ENCODE results near the gene NR1D1.

NR1D1 gene

DNA sequence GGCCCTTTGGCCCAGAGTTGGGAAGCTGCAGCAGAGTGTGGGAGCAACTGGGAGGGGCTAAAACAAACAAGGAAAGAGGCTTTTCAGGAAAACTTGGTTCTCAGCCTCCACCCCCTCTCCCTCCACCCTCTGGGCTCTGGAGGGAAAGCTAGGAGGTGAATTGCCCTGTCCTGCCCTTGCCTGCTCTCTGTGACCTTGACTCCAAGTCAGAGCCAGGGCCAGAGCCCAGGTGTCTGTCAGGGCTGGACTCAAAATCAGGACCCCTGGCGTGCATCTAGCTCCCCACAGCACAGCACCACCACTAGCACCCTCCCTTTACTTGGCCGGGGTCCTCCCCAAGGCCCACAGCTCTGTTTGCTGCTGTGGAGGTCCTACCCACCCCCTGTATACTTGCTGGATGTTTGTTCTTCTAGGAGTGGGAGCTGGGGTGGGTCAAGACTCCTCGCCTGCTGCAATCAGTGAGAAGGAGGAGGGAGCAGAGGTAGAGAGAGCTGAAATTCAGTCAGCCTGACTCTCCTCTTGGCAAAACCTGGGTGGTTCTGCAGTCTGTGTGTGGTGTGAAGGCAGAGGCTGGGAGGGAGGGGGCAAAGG lies 2.8 kb upstream of the NR1D1 start:
- Histone ChIP-seq H3K36me3 (ENCODE audit: insufficient read depth) (no peaks in the 10 kb centered on the region), H3K4me1 (ENCODE audit: low read depth, poor library complexity, severe bottlenecking) (peaks cover 58% of the 10 kb centered on the region), H3K27ac (peak overlapping the region; percentile 73), H3K9ac (peak overlapping the region; percentile 45; the same call in 1 of the 2 replicates), H3K79me2 (ENCODE audit: insufficient read depth, low read depth) (peaks cover under 1% of the 10 kb centered on the region; the same call in 1 of the 2 replicates), H3K4me3 (IDR thresholded peaks at IDR 0.05; ENCODE audit: insufficient read depth, low read depth, low read length) (no peak overlapping the region), H2AFZ (ENCODE audit: low read depth) (peak overlapping the region; percentile 72), H3K27me3 (ENCODE audit: insufficient read depth, low read depth) (no peaks in the 10 kb centered on the region), H4K20me1 (ENCODE audit: insufficient read depth) (no peaks in the 10 kb centered on the region), H3K4me2 (peak overlapping the region; percentile 73)
- TF ChIP-seq, protein P1, sequence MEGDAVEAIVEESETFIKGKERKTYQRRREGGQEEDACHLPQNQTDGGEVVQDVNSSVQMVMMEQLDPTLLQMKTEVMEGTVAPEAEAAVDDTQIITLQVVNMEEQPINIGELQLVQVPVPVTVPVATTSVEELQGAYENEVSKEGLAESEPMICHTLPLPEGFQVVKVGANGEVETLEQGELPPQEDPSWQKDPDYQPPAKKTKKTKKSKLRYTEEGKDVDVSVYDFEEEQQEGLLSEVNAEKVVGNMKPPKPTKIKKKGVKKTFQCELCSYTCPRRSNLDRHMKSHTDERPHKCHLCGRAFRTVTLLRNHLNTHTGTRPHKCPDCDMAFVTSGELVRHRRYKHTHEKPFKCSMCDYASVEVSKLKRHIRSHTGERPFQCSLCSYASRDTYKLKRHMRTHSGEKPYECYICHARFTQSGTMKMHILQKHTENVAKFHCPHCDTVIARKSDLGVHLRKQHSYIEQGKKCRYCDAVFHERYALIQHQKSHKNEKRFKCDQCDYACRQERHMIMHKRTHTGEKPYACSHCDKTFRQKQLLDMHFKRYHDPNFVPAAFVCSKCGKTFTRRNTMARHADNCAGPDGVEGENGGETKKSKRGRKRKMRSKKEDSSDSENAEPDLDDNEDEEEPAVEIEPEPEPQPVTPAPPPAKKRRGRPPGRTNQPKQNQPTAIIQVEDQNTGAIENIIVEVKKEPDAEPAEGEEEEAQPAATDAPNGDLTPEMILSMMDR (conservative IDR thresholded peaks at IDR 0.05; ENCODE audit: low read depth, low read length): no peak

GRCh38 chr17:40101367-40102210 lies 1.2 kb upstream of the NR1D1 start:
- Histone ChIP-seq H3K4me2 (peak overlapping the region; percentile 94), H4K20me1 (ENCODE audit: insufficient read depth) (no peaks in the 10 kb centered on the region), H3K27ac (no peak overlapping the region), H3K79me2 (ENCODE audit: insufficient read depth, low read depth) (peaks cover 5% of the 10 kb centered on the region; the same call in 1 of the 2 replicates), H3K36me3 (ENCODE audit: insufficient read depth) (no peaks in the 10 kb centered on the region), H3K4me1 (ENCODE audit: low read depth, poor library complexity, severe bottlenecking) (peaks cover 67% of the 10 kb centered on the region), H3K9ac (no peak overlapping the region; the same call in 1 of the 2 replicates), H2AFZ (ENCODE audit: low read depth) (peak overlapping the region; percentile 38), H3K4me3 (IDR thresholded peaks at IDR 0.05; ENCODE audit: insufficient read depth, low read depth, low read length) (no peak overlapping the region), H3K27me3 (ENCODE audit: insufficient read depth, low read depth) (no peaks in the 10 kb centered on the region)
- TF ChIP-seq, protein P1 (conservative IDR thresholded peaks at IDR 0.05; ENCODE audit: low read depth, low read length): no peak

GRCh38 chr17:40100669-40101366 lies 429 bp upstream of the NR1D1 start:
- H3K79me2 ChIP-seq (ENCODE audit: insufficient read depth, low read depth): peaks cover 5% of the 10 kb centered on the region; the same call in 1 of the 2 replicates
- H3K27me3 ChIP-seq (ENCODE audit: insufficient read depth, low read depth): no peaks in the 10 kb centered on the region
- H3K4me2 ChIP-seq: peak overlapping the region; percentile 94
- peak overlapping the region; percentile 38 for H2AFZ ChIP-seq (ENCODE audit: low read depth)
- H3K36me3 ChIP-seq (ENCODE audit: insufficient read depth): no peaks in the 10 kb centered on the region
- H3K9ac ChIP-seq: peak overlapping the region; percentile 64
- H4K20me1 ChIP-seq (ENCODE audit: insufficient read depth): no peaks in the 10 kb centered on the region
- TF ChIP-seq, protein P1 (conservative IDR thresholded peaks at IDR 0.05; ENCODE audit: low read depth, low read length): no peak
- peak overlapping the region; percentile 52 for H3K27ac ChIP-seq
- H3K4me3 ChIP-seq (IDR thresholded peaks at IDR 0.05; ENCODE audit: insufficient read depth, low read depth, low read length): no peak overlapping the region
- H3K4me1 ChIP-seq (ENCODE audit: low read depth, poor library complexity, severe bottlenecking): peaks cover 73% of the 10 kb centered on the region

GRCh38 chr17:40099619-40100418 lies 570 bp downstream of the NR1D1 start:
- H2AFZ ChIP-seq (ENCODE audit: low read depth): peak overlapping the region; percentile 38
- peak overlapping the region; percentile 52 for H3K27ac ChIP-seq

More at GRCh38 chr17:40099619-40100418, 570 bp downstream of the NR1D1 start:
- Histone ChIP-seq H4K20me1 (ENCODE audit: insufficient read depth) (no peaks in the 10 kb centered on the region), H3K4me2 (peak overlapping the region; percentile 94), H3K4me1 (ENCODE audit: low read depth, poor library complexity, severe bottlenecking) (peaks cover 67% of the 10 kb centered on the region), H3K27me3 (ENCODE audit: insufficient read depth, low read depth) (no peaks in the 10 kb centered on the region), H3K4me3 (IDR thresholded peaks at IDR 0.05; ENCODE audit: insufficient read depth, low read depth, low read length) (peak overlapping the region; percentile 58), H3K36me3 (ENCODE audit: insufficient read depth) (no peaks in the 10 kb centered on the region), H3K9ac (peak overlapping the region; percentile 64), H3K79me2 (ENCODE audit: insufficient read depth, low read depth) (peaks cover 5% of the 10 kb centered on the region; the same call in 1 of the 2 replicates)
- TF ChIP-seq, protein P1 (conservative IDR thresholded peaks at IDR 0.05; ENCODE audit: low read depth, low read length): no peak

Measured in KMS-11 (cell line).